SU-DHL-6 (cell line): ENCODE measurements around the gene TEX22.

Source experiments
- EZH2phosphoT487 ChIP-seq: fragments of 200-600 bp; sonication (generic), shearing (Covaris generic); conservative IDR thresholded peaks from 2 replicates; pipeline ENCODE4 v1.6.1; 2018; ENCODE audit warnings: mild to moderate bottlenecking, antibody characterized with exemption, low read length, moderate library complexity, mixed read lengths
- TF ChIP-seq, protein P1 (sequence below): fragments of 200-600 bp; sonication (generic); IDR thresholded peaks from one replicate; pipeline ENCODE4 v1.5.1; 2017; ENCODE audit warnings: antibody characterized with exemption, mild to moderate bottlenecking, low read length, moderate library complexity; ENCODE audit not compliant: insufficient read depth, poor library complexity, severe bottlenecking

DNA sequence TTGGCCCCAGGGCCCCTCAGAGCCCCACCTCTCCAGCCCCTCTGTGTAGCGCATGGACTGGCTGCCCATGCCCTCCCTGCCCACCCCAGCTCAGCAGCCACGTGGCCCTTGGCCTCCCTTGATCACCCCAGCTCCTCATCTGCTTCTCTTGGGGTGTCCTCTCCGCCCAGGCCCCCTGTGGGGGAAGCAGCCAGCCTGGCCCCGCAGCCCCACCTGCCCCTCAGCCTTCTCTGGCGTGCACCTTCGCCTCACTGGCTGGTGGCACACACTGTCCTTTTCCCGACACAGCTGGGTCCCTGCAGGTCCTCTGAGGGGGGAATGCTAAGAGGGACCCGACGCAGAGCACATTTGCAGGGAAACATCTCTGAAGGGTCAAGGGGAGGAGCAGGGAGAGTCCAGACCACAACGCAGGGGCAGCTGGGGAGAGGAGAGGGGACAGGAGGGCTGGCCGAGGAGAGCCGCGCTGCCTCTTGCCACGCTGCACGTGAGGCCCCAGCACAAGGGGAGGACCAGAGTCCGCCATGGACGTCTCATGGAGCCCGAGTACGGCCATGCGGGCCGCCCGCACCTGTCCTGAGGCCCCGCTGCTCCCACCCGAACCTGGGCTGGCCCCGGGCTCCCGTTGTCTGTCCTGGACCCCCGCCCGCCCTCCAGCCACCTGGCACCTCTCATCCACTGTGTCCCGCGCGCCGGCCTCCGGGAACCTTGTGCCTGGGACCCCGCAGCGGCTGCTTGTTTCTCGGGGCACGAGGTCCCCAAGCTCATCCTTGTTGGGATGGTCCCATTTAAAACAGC lies 47.7 kb upstream of the TEX22 start:
- TF ChIP-seq, protein P1, sequence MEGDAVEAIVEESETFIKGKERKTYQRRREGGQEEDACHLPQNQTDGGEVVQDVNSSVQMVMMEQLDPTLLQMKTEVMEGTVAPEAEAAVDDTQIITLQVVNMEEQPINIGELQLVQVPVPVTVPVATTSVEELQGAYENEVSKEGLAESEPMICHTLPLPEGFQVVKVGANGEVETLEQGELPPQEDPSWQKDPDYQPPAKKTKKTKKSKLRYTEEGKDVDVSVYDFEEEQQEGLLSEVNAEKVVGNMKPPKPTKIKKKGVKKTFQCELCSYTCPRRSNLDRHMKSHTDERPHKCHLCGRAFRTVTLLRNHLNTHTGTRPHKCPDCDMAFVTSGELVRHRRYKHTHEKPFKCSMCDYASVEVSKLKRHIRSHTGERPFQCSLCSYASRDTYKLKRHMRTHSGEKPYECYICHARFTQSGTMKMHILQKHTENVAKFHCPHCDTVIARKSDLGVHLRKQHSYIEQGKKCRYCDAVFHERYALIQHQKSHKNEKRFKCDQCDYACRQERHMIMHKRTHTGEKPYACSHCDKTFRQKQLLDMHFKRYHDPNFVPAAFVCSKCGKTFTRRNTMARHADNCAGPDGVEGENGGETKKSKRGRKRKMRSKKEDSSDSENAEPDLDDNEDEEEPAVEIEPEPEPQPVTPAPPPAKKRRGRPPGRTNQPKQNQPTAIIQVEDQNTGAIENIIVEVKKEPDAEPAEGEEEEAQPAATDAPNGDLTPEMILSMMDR = no peak
- TF ChIP-seq EZH2phosphoT487 = no peak
